HEK293 (cell line): ENCODE measurements around the gene SEC22C.

Experiments used
- CTCF ChIA-PET: fragments of 350-600 bp; formaldehyde crosslinking; extraction: SDS; loops from one replicate; lab custom pipeline; 2021; ENCODE audit warnings: antibody characterized with exemption; lab: Yijun Ruan, JAX
- POLR2A ChIA-PET: fragments of 300-600 bp; formaldehyde crosslinking; extraction: SDS; loops from one replicate; lab custom pipeline; 2020; ENCODE audit warnings: antibody characterized with exemption, inconsistent platforms; lab: Yijun Ruan, JAX
- H3K27ac ChIP-seq: fragments of 200-500 bp; sonication (Bioruptor generic); 2 replicates; pipeline ENCODE4 v1.5.1; 2014; ENCODE audit warnings: low read depth, low read length, control low read depth, inconsistent platforms; ENCODE audit errors: extremely low read depth
- H3K36me3 ChIP-seq, 2 experiments: fragments of 200-500 bp in 1 of 2; sonication (Bioruptor generic) in 1 of 2; 1 replicate in 1 of 2; 2 replicates in 1 of 2; pipeline ENCODE4 v1.5.1; 2014 to 2017; ENCODE audit warnings: inconsistent platforms in 2 of 2, low read length in 2 of 2; ENCODE audit not compliant: control insufficient read depth in 2 of 2, insufficient read depth in 1 of 2
- H3K4me1 ChIP-seq: fragments of 200-500 bp; sonication (Bioruptor generic); 2 replicates; pipeline ENCODE4 v1.5.1; 2014; ENCODE audit warnings: mild to moderate bottlenecking, low read length, inconsistent platforms; ENCODE audit not compliant: control insufficient read depth, insufficient read depth
- H3K4me3 ChIP-seq: 2 replicates; pipeline ENCODE4 v1.5.1; 2011; ENCODE audit warnings: low read depth, mild to moderate bottlenecking, control low read depth, low read length, moderate library complexity
- H3K9me3 ChIP-seq: fragments of 200-500 bp; sonication (Bioruptor generic); 2 replicates; pipeline ENCODE4 v1.5.1; 2014; ENCODE audit warnings: low read depth, low read length, inconsistent platforms; ENCODE audit not compliant: control insufficient read depth, insufficient read depth
- BCL11B ChIP-seq: fragments of 450-650 bp; formaldehyde crosslinking; IDR thresholded peaks from 2 replicates; pipeline ENCODE4 v1.5.1; 2016; ENCODE audit warnings: low read depth, missing biosample characterization, missing genetic modification characterization
- GLIS2 ChIP-seq: fragments of 450-650 bp; formaldehyde crosslinking; IDR thresholded peaks from 2 replicates; pipeline ENCODE4 v1.5.1; 2016; ENCODE audit warnings: missing biosample characterization, missing genetic modification characterization
- KLF16 ChIP-seq: fragments of 450-650 bp; formaldehyde crosslinking; IDR thresholded peaks from 2 replicates; pipeline ENCODE4 v1.5.1; 2017; ENCODE audit warnings: missing biosample characterization, missing genetic modification characterization
- SP3 ChIP-seq: fragments of 450-650 bp; formaldehyde crosslinking; IDR thresholded peaks from 2 replicates; pipeline ENCODE4 v1.5.1; 2016; ENCODE audit warnings: missing biosample characterization, missing genetic modification characterization
- ZBTB10 ChIP-seq: fragments of 450-650 bp; formaldehyde crosslinking; IDR thresholded peaks from 2 replicates; pipeline ENCODE4 v1.5.1; 2016; ENCODE audit warnings: missing biosample characterization, missing genetic modification characterization
- ZBTB20 ChIP-seq: fragments of 450-650 bp; formaldehyde crosslinking; IDR thresholded peaks from 2 replicates; pipeline ENCODE4 v1.5.1; 2016; ENCODE audit warnings: missing biosample characterization, missing genetic modification characterization
- ZBTB26 ChIP-seq: fragments of 450-650 bp; formaldehyde crosslinking; optimal IDR thresholded peaks from 2 replicates; pipeline ENCODE3; 2016; ENCODE audit warnings: missing biosample characterization, mild to moderate bottlenecking, missing genetic modification characterization
- ZFHX2 ChIP-seq: fragments of 450-650 bp; formaldehyde crosslinking; conservative IDR thresholded peaks from 2 replicates; pipeline ENCODE4 v1.5.1; 2016; ENCODE audit warnings: missing biosample characterization, missing genetic modification characterization
- ZIC2 ChIP-seq: fragments of 450-650 bp; formaldehyde crosslinking; IDR thresholded peaks from 2 replicates; pipeline ENCODE4 v1.5.1; 2016; ENCODE audit warnings: missing biosample characterization, missing genetic modification characterization
- ZNF175 ChIP-seq: fragments of 450-650 bp; formaldehyde crosslinking; IDR thresholded peaks from 2 replicates; pipeline ENCODE4 v1.5.1; 2016; ENCODE audit warnings: missing biosample characterization, missing genetic modification characterization
- ZNF341 ChIP-seq: fragments of 450-650 bp; formaldehyde crosslinking; IDR thresholded peaks from 2 replicates; pipeline ENCODE4; 2016; ENCODE audit warnings: low read depth, missing biosample characterization, missing genetic modification characterization
- ZNF394 ChIP-seq: fragments of 450-650 bp; formaldehyde crosslinking; IDR thresholded peaks from 2 replicates; pipeline ENCODE4 v1.5.1; 2016; ENCODE audit warnings: missing biosample characterization, missing genetic modification characterization, mild to moderate bottlenecking, moderate library complexity, borderline replicate concordance
- ZNF664 ChIP-seq: fragments of 450-650 bp; formaldehyde crosslinking; IDR thresholded peaks from 2 replicates; pipeline ENCODE4 v1.5.1; 2016; ENCODE audit warnings: missing biosample characterization, missing genetic modification characterization
- ZNF76 ChIP-seq: fragments of 450-650 bp; formaldehyde crosslinking; IDR thresholded peaks from 2 replicates; pipeline ENCODE4; 2016; ENCODE audit warnings: low read depth, missing biosample characterization, missing genetic modification characterization, borderline replicate concordance
- ZNF785 ChIP-seq: fragments of 450-650 bp; formaldehyde crosslinking; IDR thresholded peaks from 2 replicates; pipeline ENCODE4 v1.5.1; 2016; ENCODE audit warnings: missing biosample characterization, missing genetic modification characterization
- TF ChIP-seq, protein P1 (sequence below): fragments of 450-650 bp; formaldehyde crosslinking; IDR thresholded peaks from 2 replicates; pipeline ENCODE4 v1.5.1; 2017; ENCODE audit warnings: missing biosample characterization, missing genetic modification characterization
- TF ChIP-seq, protein P2 (sequence below): fragments of 450-650 bp; formaldehyde crosslinking; IDR thresholded peaks from 2 replicates; pipeline ENCODE4 v1.5.1; 2016; ENCODE audit warnings: missing biosample characterization, missing genetic modification characterization
- TF ChIP-seq, protein P3 (sequence below): fragments of 450-650 bp; formaldehyde crosslinking; conservative IDR thresholded peaks from 2 replicates; pipeline ENCODE4 v1.5.1; 2016; ENCODE audit warnings: low read depth, missing biosample characterization, missing genetic modification characterization
- TF ChIP-seq, protein P4 (sequence below): fragments of 450-650 bp; formaldehyde crosslinking; IDR thresholded peaks from 2 replicates; pipeline ENCODE4 v1.5.1; 2017; ENCODE audit warnings: missing biosample characterization, missing genetic modification characterization

SEC22C gene

DNA sequence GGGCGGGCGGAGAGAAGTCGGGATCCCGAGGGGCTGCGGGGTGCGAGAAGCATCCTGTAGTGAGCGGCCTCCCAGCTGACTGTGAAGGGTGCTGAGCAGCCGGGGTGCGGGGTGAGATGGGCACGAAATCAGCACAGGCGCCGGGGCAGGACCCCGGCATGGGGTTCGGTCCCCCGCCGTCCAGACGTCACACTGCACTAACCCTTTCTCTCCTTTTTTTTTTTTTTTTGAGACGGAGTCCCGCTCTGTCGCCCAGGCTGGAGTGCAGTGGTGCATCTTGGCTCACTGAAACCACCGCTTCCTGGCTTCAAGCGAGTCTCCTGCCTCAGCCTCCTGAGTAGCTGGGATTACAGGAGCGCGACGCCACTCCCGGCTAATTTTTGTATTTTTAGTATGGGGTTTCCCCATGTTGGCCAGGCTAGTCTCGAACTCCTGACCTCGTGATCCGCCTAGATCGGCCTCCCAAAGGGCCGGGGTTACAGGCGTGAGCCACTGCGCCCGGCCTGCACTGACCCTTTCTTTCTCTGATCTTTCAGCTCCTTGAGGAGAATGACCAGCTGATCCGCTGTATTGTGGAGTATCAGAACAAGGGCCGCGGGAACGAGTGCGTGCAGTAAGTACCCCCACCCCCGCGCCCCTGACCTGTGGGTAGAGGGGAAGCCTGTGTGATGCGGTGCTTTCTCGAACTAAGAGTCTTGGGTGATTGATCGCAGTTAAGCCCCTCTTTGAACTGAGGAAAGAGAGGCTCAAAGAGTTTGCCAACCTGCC is 9.4 kb upstream of the SEC22C start:
- Histone ChIP-seq H3K4me3 (peak overlapping the region; percentile 55), H3K9me3 (no peaks in the 10 kb centered on the region), H3K27ac (peak overlapping the region; percentile 17; the same call in 1 of the 2 replicates)
- TF ChIP-seq, protein P1, sequence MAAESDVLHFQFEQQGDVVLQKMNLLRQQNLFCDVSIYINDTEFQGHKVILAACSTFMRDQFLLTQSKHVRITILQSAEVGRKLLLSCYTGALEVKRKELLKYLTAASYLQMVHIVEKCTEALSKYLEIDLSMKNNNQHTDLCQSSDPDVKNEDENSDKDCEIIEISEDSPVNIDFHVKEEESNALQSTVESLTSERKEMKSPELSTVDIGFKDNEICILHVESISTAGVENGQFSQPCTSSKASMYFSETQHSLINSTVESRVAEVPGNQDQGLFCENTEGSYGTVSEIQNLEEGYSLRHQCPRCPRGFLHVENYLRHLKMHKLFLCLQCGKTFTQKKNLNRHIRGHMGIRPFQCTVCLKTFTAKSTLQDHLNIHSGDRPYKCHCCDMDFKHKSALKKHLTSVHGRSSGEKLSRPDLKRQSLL (tag by site-specific recombination): no peak
- peak; percentile 4; the same call in 1 of the 2 replicates for TF ChIP-seq ZNF76 (tag by site-specific recombination)
- peak; percentile 54 for TF ChIP-seq ZNF394 (tag by site-specific recombination)
- peak; percentile 1 for TF ChIP-seq ZBTB26
- TF ChIP-seq, protein P2, sequence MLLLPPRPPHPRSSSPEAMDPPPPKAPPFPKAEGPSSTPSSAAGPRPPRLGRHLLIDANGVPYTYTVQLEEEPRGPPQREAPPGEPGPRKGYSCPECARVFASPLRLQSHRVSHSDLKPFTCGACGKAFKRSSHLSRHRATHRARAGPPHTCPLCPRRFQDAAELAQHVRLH (tag by site-specific recombination): no peak
- TF ChIP-seq ZFHX2 (tag by site-specific recombination): 0 out of 2 replicates have a peak, but pooled peaks have one; percentile 6
- no peak for TF ChIP-seq GLIS2 (tag by site-specific recombination)
- TF ChIP-seq, protein P3, sequence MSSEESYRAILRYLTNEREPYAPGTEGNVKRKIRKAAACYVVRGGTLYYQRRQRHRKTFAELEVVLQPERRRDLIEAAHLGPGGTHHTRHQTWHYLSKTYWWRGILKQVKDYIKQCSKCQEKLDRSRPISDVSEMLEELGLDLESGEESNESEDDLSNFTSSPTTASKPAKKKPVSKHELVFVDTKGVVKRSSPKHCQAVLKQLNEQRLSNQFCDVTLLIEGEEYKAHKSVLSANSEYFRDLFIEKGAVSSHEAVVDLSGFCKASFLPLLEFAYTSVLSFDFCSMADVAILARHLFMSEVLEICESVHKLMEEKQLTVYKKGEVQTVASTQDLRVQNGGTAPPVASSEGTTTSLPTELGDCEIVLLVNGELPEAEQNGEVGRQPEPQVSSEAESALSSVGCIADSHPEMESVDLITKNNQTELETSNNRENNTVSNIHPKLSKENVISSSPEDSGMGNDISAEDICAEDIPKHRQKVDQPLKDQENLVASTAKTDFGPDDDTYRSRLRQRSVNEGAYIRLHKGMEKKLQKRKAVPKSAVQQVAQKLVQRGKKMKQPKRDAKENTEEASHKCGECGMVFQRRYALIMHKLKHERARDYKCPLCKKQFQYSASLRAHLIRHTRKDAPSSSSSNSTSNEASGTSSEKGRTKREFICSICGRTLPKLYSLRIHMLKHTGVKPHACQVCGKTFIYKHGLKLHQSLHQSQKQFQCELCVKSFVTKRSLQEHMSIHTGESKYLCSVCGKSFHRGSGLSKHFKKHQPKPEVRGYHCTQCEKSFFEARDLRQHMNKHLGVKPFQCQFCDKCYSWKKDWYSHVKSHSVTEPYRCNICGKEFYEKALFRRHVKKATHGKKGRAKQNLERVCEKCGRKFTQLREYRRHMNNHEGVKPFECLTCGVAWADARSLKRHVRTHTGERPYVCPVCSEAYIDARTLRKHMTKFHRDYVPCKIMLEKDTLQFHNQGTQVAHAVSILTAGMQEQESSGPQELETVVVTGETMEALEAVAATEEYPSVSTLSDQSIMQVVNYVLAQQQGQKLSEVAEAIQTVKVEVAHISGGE (tag by site-specific recombination): no peak
- TF ChIP-seq ZNF341 (tag by site-specific recombination): peak; percentile 35; the same call in 1 of the 2 replicates
- TF ChIP-seq ZBTB10: no peak
- no peak for TF ChIP-seq ZNF175 (tag by site-specific recombination)
- TF ChIP-seq BCL11B: no peak
- no peak for TF ChIP-seq ZNF785 (tag by site-specific recombination)
- TF ChIP-seq ZBTB20 (tag by site-specific recombination): peak; percentile 28; the same call in 1 of the 2 replicates
- peak; percentile 33; the same call in 1 of the 2 replicates for TF ChIP-seq ZIC2 (tag by site-specific recombination)
- no peak for TF ChIP-seq KLF16 (tag by site-specific recombination)
- no peak for TF ChIP-seq SP3 (tag by site-specific recombination)
- TF ChIP-seq, protein P4, sequence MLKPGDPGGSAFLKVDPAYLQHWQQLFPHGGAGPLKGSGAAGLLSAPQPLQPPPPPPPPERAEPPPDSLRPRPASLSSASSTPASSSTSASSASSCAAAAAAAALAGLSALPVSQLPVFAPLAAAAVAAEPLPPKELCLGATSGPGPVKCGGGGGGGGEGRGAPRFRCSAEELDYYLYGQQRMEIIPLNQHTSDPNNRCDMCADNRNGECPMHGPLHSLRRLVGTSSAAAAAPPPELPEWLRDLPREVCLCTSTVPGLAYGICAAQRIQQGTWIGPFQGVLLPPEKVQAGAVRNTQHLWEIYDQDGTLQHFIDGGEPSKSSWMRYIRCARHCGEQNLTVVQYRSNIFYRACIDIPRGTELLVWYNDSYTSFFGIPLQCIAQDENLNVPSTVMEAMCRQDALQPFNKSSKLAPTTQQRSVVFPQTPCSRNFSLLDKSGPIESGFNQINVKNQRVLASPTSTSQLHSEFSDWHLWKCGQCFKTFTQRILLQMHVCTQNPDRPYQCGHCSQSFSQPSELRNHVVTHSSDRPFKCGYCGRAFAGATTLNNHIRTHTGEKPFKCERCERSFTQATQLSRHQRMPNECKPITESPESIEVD (tag by site-specific recombination): no peak
- no peak for TF ChIP-seq ZNF664 (tag by site-specific recombination)
- TF ChIP-seq, all 188 proteins: peak for 7
- Histone ChIP-seq H3K4me1 (no peaks in the 10 kb centered on the region), H3K36me3 (peaks cover 0 to 37% of the 10 kb centered on the region in 2 experiments; a peak in 1 of 3 replicates)
- ChIA-PET CTCF (interaction anchor here (0.6 kb wide), 1 partner anchor 26 kb away, joined by 3 read pairs; no protein-coding TSS in a partner anchor), POLR2A (interaction anchor here (0.8 to 2.6 kb wide), 6 partner anchors 8 to 1392 kb away, joined by 3 to 60 read pairs (median 5); partner anchors contain the start of genes CTNNB1, NKTR and SEC22C)
